HEK293 (cell line): ENCODE results near the gene MAF.

ENCODE experiments used
- FEZF1 ChIP-seq: fragments of 450-650 bp; formaldehyde crosslinking; IDR thresholded peaks from 2 replicates; pipeline ENCODE4 v1.5.1; 2016; ENCODE audit warnings: missing biosample characterization, missing genetic modification characterization
- GLI4 ChIP-seq: fragments of 450-650 bp; formaldehyde crosslinking; IDR thresholded peaks from 2 replicates; pipeline ENCODE4 v1.5.1; 2016; ENCODE audit warnings: missing biosample characterization, missing genetic modification characterization
- TCF7L2 ChIP-seq: IDR thresholded peaks from 2 replicates; pipeline ENCODE4 v1.6.1; 2011; ENCODE audit warnings: low read depth, mild to moderate bottlenecking, inconsistent platforms, low read length, moderate library complexity, borderline replicate concordance
- ZBTB11 ChIP-seq: fragments of 450-650 bp; formaldehyde crosslinking; conservative IDR thresholded peaks from 2 replicates; pipeline ENCODE4 v1.5.1; 2016; ENCODE audit warnings: low read depth, missing biosample characterization, missing genetic modification characterization
- ZNF24 ChIP-seq: fragments of 450-650 bp; formaldehyde crosslinking; IDR thresholded peaks from 2 replicates; pipeline ENCODE4 v1.5.1; 2016; ENCODE audit warnings: missing biosample characterization, missing genetic modification characterization
- ZNF266 ChIP-seq: fragments of 450-650 bp; formaldehyde crosslinking; IDR thresholded peaks from 2 replicates; pipeline ENCODE4 v1.5.1; 2016; ENCODE audit warnings: missing biosample characterization, missing genetic modification characterization, low read depth
- ZNF366 ChIP-seq: fragments of 450-650 bp; formaldehyde crosslinking; conservative IDR thresholded peaks from 2 replicates; pipeline ENCODE4 v1.5.1; 2016; ENCODE audit warnings: missing biosample characterization, missing genetic modification characterization
- ZNF404 ChIP-seq: fragments of 450-650 bp; formaldehyde crosslinking; IDR thresholded peaks from 2 replicates; pipeline ENCODE4 v1.5.1; 2017; ENCODE audit warnings: missing biosample characterization, missing genetic modification characterization
- ZNF629 ChIP-seq: fragments of 450-650 bp; formaldehyde crosslinking; IDR thresholded peaks from 2 replicates; pipeline ENCODE4 v1.5.1; 2017; ENCODE audit warnings: missing biosample characterization, missing genetic modification characterization
- ZNF654 ChIP-seq: fragments of 450-650 bp; formaldehyde crosslinking; IDR thresholded peaks from 2 replicates; pipeline ENCODE4 v1.5.1; 2016; ENCODE audit warnings: low read depth, missing biosample characterization, missing genetic modification characterization
- ZSCAN18 ChIP-seq: fragments of 450-650 bp; formaldehyde crosslinking; IDR thresholded peaks from 2 replicates; pipeline ENCODE4 v1.5.1; 2016; ENCODE audit warnings: missing biosample characterization, missing genetic modification characterization
- TF ChIP-seq, protein P1 (sequence below): fragments of 450-650 bp; formaldehyde crosslinking; IDR thresholded peaks from 2 replicates; pipeline ENCODE4 v1.5.1; 2016; ENCODE audit warnings: missing biosample characterization, missing genetic modification characterization
- TF ChIP-seq, protein P2 (sequence below): IDR thresholded peaks from 2 replicates; pipeline ENCODE4 v1.6.1; 2011; ENCODE audit warnings: mild to moderate bottlenecking, low read depth, low read length, borderline replicate concordance

DNA sequence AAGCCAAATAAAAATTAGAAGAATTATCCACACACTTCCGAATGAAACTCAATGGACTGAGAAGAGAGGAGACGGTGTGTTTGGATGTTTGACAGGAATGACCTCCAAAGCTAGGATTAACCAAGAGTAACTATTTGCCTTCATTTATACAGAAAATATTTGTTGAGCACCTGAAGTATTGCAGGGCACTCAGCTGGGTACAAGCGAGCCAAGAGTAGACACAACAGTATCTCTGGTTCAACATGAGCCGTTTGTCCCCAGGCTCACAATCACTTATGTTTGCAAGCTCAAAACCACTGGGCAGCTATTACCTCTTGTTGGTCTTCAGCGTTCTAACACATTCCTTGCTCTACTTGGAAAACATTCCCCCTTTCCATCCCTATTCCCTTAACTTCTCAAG is 38.8 kb downstream of the MAF start:
- TF ChIP-seq ZNF366 (no peak), FEZF1 (tag by site-specific recombination) (no peak), ZNF629 (no peak), TCF7L2 (no peak), GLI4 (no peak), ZSCAN18 (no peak), ZNF24 (tag by site-specific recombination) (no peak), ZNF404 (tag by site-specific recombination) (no peak), ZBTB11 (no peak), ZNF266 (tag by site-specific recombination) (no peak), ZNF654 (no peak)
- TF ChIP-seq, protein P1, sequence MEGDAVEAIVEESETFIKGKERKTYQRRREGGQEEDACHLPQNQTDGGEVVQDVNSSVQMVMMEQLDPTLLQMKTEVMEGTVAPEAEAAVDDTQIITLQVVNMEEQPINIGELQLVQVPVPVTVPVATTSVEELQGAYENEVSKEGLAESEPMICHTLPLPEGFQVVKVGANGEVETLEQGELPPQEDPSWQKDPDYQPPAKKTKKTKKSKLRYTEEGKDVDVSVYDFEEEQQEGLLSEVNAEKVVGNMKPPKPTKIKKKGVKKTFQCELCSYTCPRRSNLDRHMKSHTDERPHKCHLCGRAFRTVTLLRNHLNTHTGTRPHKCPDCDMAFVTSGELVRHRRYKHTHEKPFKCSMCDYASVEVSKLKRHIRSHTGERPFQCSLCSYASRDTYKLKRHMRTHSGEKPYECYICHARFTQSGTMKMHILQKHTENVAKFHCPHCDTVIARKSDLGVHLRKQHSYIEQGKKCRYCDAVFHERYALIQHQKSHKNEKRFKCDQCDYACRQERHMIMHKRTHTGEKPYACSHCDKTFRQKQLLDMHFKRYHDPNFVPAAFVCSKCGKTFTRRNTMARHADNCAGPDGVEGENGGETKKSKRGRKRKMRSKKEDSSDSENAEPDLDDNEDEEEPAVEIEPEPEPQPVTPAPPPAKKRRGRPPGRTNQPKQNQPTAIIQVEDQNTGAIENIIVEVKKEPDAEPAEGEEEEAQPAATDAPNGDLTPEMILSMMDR (tag by site-specific recombination), result no peak
- TF ChIP-seq, protein P2, sequence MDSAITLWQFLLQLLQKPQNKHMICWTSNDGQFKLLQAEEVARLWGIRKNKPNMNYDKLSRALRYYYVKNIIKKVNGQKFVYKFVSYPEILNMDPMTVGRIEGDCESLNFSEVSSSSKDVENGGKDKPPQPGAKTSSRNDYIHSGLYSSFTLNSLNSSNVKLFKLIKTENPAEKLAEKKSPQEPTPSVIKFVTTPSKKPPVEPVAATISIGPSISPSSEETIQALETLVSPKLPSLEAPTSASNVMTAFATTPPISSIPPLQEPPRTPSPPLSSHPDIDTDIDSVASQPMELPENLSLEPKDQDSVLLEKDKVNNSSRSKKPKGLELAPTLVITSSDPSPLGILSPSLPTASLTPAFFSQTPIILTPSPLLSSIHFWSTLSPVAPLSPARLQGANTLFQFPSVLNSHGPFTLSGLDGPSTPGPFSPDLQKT, result no peak
